ENCODE data around the gene CAMK2G.

The CAMK2G gene

DNA sequence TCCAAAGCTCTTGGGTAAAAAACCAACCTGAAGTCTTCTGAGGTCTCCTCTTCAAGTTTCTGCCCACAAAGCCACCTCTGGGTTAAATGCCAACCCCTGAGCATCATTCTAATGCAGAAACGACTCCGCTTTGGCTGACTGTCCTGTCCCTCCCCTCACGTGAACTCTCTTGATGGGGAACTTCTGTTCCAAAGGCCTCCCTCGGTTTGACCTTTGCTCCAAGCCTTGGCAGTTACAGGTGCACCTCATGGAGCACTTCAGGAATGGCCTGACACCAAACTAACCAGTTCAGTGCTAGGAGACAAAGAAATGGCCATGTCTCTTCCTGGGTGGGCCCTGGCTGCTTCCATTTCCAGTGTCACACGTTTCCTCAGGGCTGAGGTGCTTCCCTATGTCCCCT is 20.0 kb downstream of the CAMK2G start:
- no peak overlapping the region for H3K27ac Mint-ChIP-seq
- H3K27me3 Mint-ChIP-seq (ENCODE audit: low read depth) = no peaks in the 10 kb centered on the region
- no peak overlapping the region for H3K4me3 Mint-ChIP-seq
- H3K9me3 Mint-ChIP-seq = no peaks in the 10 kb centered on the region
- peaks cover 48% of the 10 kb centered on the region for H3K36me3 Mint-ChIP-seq (ENCODE audit: low read depth)
- H3K4me1 Mint-ChIP-seq (ENCODE audit: low read depth) = peaks cover 42% of the 10 kb centered on the region

DNA sequence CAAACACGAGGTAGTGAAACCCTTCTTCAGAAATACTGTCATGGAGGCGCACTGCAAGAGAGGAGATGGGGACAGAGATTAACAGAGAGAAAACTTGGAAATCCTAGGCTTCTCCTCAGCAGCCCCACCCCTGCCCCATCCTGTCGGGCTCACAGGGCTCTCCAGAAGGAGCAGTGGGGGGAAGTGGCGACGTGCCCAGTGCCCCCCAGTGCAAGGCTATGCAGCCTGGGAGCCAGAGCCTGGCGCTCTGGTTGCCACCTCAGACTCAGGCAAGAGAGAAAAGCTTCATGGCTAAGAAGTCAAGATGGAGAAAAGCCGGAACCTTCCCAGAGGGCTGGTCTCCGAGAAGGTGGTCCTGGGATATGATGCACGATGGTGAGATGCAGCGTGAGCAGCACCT is 21.2 kb downstream of the CAMK2G start:
- no peaks in the 10 kb centered on the region for H3K27me3 Mint-ChIP-seq (ENCODE audit: low read depth)
- no peaks in the 10 kb centered on the region for H3K9me3 Mint-ChIP-seq
- peaks cover 45% of the 10 kb centered on the region for H3K36me3 Mint-ChIP-seq (ENCODE audit: low read depth)
- no peak overlapping the region for H3K27ac Mint-ChIP-seq
- H3K4me3 Mint-ChIP-seq = no peak overlapping the region
- H3K4me1 Mint-ChIP-seq (ENCODE audit: low read depth) = peaks cover 44% of the 10 kb centered on the region

DNA sequence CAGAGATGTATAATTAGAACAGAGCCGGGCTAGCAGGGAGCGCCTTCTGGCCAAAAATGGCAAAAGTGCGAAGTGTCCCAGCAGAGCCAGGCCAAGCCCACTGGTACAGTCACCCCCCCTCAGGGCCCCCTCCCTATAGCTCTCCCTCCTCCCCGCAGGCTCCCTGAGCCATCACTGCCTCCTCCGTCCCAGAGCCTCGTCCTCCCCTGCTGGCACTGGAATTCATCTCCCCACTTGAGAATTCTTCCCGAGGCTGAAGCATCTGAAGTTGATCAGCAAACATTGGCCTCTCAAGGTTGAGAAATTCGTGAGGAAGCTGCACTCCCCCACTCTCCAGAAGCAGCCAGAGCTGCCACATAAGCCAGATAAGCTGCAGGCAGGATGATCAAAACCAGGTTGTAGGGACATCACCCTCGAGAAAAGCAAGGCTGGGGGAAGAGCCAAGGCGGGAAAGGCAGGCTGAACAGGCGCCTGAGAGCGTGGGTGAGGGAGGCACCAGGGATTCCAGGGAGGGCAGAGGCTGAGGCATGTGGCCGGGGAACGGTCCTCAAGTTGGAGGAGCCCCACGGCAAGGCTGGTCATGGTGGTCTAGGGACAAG is 23.4 kb downstream of the CAMK2G start:
- H3K27ac Mint-ChIP-seq = no peak overlapping the region
- no peaks in the 10 kb centered on the region for H3K27me3 Mint-ChIP-seq (ENCODE audit: low read depth)
- H3K9me3 Mint-ChIP-seq = no peaks in the 10 kb centered on the region
- peaks cover 56% of the 10 kb centered on the region for H3K36me3 Mint-ChIP-seq (ENCODE audit: low read depth)
- no peak overlapping the region for H3K4me3 Mint-ChIP-seq
- H3K4me1 Mint-ChIP-seq (ENCODE audit: low read depth) = peaks cover 26% of the 10 kb centered on the region

DNA sequence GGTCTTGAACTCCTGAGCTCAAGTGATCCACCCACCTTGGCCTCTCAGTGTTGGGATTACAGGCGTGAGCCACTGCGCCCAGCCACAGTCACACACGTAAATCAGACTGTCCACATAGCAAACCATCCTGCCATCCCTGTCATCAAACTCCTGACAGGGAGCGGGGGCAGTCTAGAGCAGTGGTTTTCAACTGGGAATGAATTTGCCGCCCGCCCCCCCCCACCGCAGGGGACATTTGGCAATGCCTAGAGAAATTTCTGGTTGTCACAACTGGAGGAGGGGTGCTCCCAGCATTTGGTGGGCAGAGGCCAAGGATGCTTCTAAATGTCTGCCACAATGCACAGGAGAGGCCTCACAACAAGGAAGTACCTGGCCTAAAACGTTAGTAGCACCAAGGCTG is 24.1 kb downstream of the CAMK2G start:
- Mint-ChIP-seq H3K4me1 (ENCODE audit: low read depth) (peaks cover 23% of the 10 kb centered on the region), H3K27ac (no peak overlapping the region), H3K9me3 (no peaks in the 10 kb centered on the region), H3K36me3 (ENCODE audit: low read depth) (peaks cover 57% of the 10 kb centered on the region), H3K27me3 (ENCODE audit: low read depth) (no peaks in the 10 kb centered on the region), H3K4me3 (no peak overlapping the region)

DNA sequence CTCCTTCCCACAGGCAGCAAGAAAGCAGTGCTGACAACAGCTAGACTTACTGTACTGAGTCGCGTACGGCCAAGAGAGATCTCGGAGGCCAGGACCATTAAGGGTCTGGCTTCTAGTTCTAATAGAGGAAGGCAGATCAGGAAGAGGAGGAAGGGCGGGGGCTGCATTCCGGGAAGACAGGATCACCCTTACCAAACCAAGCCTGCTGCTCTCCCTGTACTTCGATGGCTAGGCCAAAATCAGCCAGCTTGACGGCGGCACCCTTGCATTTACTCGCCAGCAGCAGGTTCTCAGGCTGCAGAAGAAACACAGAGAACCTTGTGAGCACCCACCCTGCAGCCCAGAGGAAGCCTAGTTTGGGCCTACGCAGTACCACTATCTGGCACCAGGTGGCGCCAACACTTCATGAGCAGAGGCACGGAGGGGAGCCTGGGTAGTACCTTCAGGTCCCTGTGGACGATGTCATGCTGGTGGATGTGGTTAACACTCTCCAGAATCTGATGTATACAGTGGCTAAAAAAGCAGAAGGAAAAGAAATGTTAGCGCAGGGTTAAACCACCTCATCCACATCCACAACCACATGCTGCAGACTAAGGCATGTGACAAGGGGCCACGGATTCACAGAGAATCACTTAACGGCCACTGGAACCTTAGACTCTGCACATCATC is 25.4 kb downstream of the CAMK2G start:
- Mint-ChIP-seq H3K9me3 (no peaks in the 10 kb centered on the region), H3K4me3 (peak overlapping the region; percentile 51), H3K27ac (peak overlapping the region; percentile 62), H3K36me3 (ENCODE audit: low read depth) (peaks cover 59% of the 10 kb centered on the region), H3K27me3 (ENCODE audit: low read depth) (no peaks in the 10 kb centered on the region), H3K4me1 (ENCODE audit: low read depth) (peaks cover 21% of the 10 kb centered on the region)

DNA sequence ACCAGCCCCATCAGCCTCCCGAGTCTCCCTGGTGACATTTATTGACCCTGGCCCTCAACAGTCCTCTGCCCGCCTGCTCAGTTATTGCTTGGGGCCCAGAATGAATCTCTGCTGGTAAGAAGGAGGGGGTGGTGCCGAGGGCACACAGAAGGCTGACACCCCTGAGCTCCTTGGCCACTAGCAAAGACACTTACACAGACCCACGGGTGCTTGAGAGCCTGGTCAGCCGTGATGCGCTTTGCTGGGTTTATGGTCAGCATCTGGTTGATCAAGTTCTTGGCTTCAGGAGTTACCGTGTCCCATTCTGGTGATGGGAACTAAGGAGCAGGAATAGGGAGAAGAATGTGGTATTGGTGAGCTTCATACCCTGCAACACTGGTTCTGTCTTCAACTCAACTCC is 27.3 kb downstream of the CAMK2G start:
- no peak overlapping the region for H3K27ac Mint-ChIP-seq
- H3K27me3 Mint-ChIP-seq (ENCODE audit: low read depth) = no peaks in the 10 kb centered on the region
- H3K4me1 Mint-ChIP-seq (ENCODE audit: low read depth) = peaks cover 13% of the 10 kb centered on the region
- no peak overlapping the region for H3K4me3 Mint-ChIP-seq
- H3K36me3 Mint-ChIP-seq (ENCODE audit: low read depth) = peaks cover 55% of the 10 kb centered on the region
- H3K9me3 Mint-ChIP-seq = no peaks in the 10 kb centered on the region

GRCh38 chr10:73843261-73843660 is 31.1 kb downstream of the CAMK2G start:
- Mint-ChIP-seq H3K4me3 (no peak overlapping the region), H3K4me1 (ENCODE audit: low read depth) (no peaks in the 10 kb centered on the region), H3K27me3 (ENCODE audit: low read depth) (no peaks in the 10 kb centered on the region), H3K9me3 (no peaks in the 10 kb centered on the region), H3K36me3 (ENCODE audit: low read depth) (peaks cover 48% of the 10 kb centered on the region), H3K27ac (no peak overlapping the region)

- no peaks in the 10 kb centered on the region for H3K27me3 Mint-ChIP-seq (ENCODE audit: low read depth)
- no peaks in the 10 kb centered on the region for H3K4me1 Mint-ChIP-seq (ENCODE audit: low read depth)
- no peak overlapping the region for H3K27ac Mint-ChIP-seq
- peaks cover 44% of the 10 kb centered on the region for H3K36me3 Mint-ChIP-seq (ENCODE audit: low read depth)
- H3K9me3 Mint-ChIP-seq = no peaks in the 10 kb centered on the region
- H3K4me3 Mint-ChIP-seq = no peak overlapping the region
Measured at GRCh38 chr10:73842349-73842748, 32.0 kb downstream of the CAMK2G start.

DNA sequence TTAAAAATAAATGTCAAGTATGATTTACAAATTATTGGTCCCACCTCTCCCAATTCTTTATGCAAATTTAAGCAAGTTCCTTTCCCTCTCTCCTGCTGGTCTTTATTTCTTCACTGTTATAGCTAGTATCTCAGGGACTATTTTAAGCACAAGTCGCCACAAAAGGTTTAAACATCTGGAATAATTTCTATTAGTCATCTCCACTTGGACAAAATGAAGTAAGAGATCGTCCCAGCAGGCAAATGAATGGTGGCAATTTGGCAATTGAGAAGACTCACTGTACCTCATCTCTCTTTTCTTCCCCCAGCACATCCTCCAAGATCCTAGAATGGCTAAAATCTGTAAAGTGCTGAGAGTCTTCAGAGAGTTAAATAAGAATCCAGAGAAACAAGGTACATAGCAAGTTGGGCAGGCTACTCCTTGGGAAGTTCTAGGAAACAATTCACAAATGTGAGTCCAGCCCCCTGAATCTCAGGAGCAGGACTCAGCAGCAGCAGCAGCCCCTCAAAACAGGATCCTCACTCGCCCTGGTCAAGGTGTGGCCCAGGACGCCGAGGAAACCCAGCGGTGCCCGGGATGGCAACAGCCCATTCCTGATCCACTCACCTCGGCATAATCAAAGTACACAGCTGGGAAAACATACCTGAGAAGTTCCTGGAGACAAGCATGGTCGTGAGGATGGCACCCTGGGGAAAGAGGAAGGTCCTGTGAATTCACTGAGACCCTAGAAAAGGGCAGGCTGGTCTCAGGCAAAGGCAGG is 32.6 kb downstream of the CAMK2G start:
- Mint-ChIP-seq H3K27me3 (ENCODE audit: low read depth) (no peaks in the 10 kb centered on the region), H3K27ac (no peak overlapping the region), H3K4me1 (ENCODE audit: low read depth) (no peaks in the 10 kb centered on the region), H3K9me3 (no peaks in the 10 kb centered on the region), H3K4me3 (no peak overlapping the region), H3K36me3 (ENCODE audit: low read depth) (peaks cover 44% of the 10 kb centered on the region)

DNA sequence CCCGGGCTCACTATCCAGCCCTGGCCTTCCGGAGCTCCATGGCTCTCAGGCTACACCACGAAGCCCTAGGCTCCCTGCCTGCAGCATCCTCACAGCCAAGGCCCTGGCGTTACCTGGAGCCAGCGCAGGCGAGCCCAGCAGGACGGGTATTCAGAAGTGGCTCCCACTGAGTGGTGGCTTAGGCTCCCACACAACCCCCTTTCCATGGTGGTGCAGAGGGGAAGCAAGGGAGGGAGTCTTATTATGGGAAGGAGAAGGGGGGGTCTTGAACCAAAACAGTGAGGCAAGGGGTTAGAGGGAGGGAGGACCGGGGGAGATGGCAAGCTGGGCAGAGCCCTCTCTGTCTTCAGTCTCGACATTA is 33.3 kb downstream of the CAMK2G start:
- Mint-ChIP-seq H3K27ac (no peak overlapping the region), H3K9me3 (no peaks in the 10 kb centered on the region), H3K36me3 (ENCODE audit: low read depth) (peaks cover 42% of the 10 kb centered on the region), H3K4me1 (ENCODE audit: low read depth) (no peaks in the 10 kb centered on the region), H3K4me3 (no peak overlapping the region), H3K27me3 (ENCODE audit: low read depth) (no peaks in the 10 kb centered on the region)

DNA sequence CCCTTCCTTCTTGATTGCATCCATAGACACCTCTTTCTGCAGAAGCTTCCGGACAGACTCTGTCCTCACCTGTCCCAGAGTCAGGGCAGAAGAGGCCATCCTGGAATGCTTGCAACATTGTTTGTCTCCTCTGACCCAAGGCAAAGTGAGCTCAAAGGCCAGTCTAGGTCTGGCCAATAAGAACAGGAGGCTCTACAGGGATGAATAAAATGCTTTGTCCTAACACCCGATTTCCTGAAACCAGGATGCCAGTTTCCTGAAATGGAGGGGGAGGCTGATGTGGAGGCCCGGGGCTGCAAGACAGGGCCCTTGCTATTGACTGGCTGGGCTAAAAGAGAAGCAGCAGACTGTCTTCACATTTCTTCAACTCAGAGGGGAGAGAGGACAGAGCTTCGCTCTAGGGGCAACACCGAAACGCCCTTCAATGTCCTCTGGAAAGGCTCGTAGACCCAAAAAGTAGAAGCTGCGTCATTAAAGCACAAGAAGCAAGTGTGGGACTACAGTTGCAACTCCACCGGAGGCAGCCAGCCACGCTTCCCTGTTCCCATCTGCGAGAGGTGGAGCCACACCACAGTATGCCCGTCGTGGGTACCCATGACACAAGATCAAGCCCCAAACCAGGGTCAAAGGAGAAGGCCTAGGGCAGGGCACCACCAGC is 33.8 kb downstream of the CAMK2G start:
- Mint-ChIP-seq H3K9me3 (no peaks in the 10 kb centered on the region), H3K27me3 (ENCODE audit: low read depth) (no peaks in the 10 kb centered on the region), H3K4me3 (no peak overlapping the region), H3K4me1 (ENCODE audit: low read depth) (no peaks in the 10 kb centered on the region), H3K27ac (no peak overlapping the region), H3K36me3 (ENCODE audit: low read depth) (peaks cover 38% of the 10 kb centered on the region)

DNA sequence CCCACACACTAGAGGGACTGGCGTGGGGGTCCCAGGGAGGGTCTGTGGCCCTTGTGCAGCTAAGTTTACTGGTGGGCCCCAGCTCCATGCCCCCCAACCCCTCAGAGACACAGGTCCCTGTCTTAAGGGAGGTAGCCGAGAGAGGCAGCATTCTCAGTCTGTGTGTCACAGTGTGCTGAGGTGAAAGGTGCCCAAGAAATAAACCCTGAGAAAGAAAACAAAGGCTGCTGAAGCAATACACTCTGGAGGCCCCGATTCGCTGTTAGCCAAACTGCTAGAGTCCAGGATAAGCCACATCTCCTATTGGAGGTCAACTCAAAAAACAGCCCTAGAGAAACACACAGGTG is 34.3 kb downstream of the CAMK2G start:
- no peaks in the 10 kb centered on the region for H3K27me3 Mint-ChIP-seq (ENCODE audit: low read depth)
- no peaks in the 10 kb centered on the region for H3K9me3 Mint-ChIP-seq
- no peaks in the 10 kb centered on the region for H3K4me1 Mint-ChIP-seq (ENCODE audit: low read depth)
- no peak overlapping the region for H3K4me3 Mint-ChIP-seq
- no peak overlapping the region for H3K27ac Mint-ChIP-seq
- peaks cover 39% of the 10 kb centered on the region for H3K36me3 Mint-ChIP-seq (ENCODE audit: low read depth)

DNA sequence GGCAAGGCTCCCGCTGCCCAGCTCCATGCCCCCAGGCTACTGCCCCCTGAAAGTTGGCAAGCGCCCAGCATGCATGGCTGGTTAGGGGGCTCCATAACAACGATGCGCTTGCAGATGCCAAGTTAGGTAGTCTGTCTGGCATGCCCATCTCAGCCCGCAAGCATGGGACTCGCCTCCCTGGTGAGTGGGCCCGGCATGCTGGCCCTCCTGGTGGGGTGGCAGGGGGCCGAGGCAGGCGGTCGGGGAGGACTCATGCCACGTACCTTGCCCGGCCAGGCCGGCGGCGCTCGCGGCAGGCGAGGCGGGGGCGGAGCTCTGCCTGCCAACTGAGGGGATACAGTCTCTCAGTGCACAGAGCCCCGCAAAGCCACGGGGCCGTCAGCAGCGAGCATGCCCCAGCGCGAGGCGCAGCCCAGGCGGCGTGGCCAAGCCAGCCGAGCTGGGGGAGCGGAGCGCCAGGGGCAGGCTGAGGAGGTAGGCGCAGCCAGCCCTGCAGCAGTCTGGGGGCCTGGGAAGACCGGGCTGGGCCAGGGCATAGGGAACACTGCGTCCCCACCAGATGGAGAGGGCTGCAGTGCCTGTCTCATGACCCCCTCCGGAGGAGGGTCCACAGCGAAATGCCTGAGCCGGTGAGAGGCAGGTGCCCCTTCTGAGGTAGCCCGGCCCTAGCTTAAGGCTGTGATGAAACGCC is 34.9 kb downstream of the CAMK2G start:
- H3K9me3 Mint-ChIP-seq = no peaks in the 10 kb centered on the region
- no peak overlapping the region for H3K27ac Mint-ChIP-seq
- no peak overlapping the region for H3K4me3 Mint-ChIP-seq
- H3K4me1 Mint-ChIP-seq (ENCODE audit: low read depth) = peaks cover 3% of the 10 kb centered on the region
- no peaks in the 10 kb centered on the region for H3K27me3 Mint-ChIP-seq (ENCODE audit: low read depth)
- H3K36me3 Mint-ChIP-seq (ENCODE audit: low read depth) = peaks cover 37% of the 10 kb centered on the region

- Mint-ChIP-seq H3K36me3 (ENCODE audit: low read depth) (peaks cover 37% of the 10 kb centered on the region), H3K27ac (no peak overlapping the region), H3K4me1 (ENCODE audit: low read depth) (peaks cover 3% of the 10 kb centered on the region)
Measured at GRCh38 chr10:73838827-73839226, 35.5 kb downstream of the CAMK2G start.

More at GRCh38 chr10:73838827-73839226, 35.5 kb downstream of the CAMK2G start:
- Mint-ChIP-seq H3K27me3 (ENCODE audit: low read depth) (no peaks in the 10 kb centered on the region), H3K4me3 (no peak overlapping the region), H3K9me3 (no peaks in the 10 kb centered on the region)

Data from T-helper 1 cell treated with Interleukin-12 subunit alpha and Interleukin-12 subunit beta and Interleukin-4 antibody, amounts not matched to agents 30 μg/mL and 1 μg/mL, for 36 hours (primary cell).